Eye (tissue), 1 donor: ENCODE data around the gene TPRX2.
"Not testable (repeated sequence)": the region's sequence is repeated elsewhere in the genome, so short reads cannot be mapped to it uniquely, and the experiment has no call there.

ENCODE experiments used
- DNase-seq: peaks from one replicate; pipeline ENCODE4 v3.0.0-alpha.2; 2015

TPRX2 gene

GRCh38 chr19:47858646-47859285 is at the start of gene TPRX2:
Gene TPRX2 (plus strand): TSS chr19:47859235. CDS start chr19:47859247, 12 bp downstream.
- not testable (repeated sequence) for DNase-seq

- DNase-seq, result peak; percentile 88
Measured at GRCh38 chr19:47813304-47813994, 45.6 kb upstream of the TPRX2 start.

GRCh38 chr19:47813995-47814328 is 45.1 kb upstream of the TPRX2 start:
- DNase-seq, result no peak

- not testable (repeated sequence) for DNase-seq
Measured at GRCh38 chr19:47816270-47816669, 42.8 kb upstream of the TPRX2 start.

- not testable (repeated sequence) for DNase-seq
Measured at GRCh38 chr19:47818221-47818620, 40.8 kb upstream of the TPRX2 start.

GRCh38 chr19:47819858-47820257 is 39.2 kb upstream of the TPRX2 start:
- DNase-seq, result peak; percentile 91

- peak; percentile 38 for DNase-seq
Measured at GRCh38 chr19:47820410-47820809, 38.6 kb upstream of the TPRX2 start.

- peak; percentile 41 for DNase-seq
Measured at GRCh38 chr19:47821460-47822020, 37.5 kb upstream of the TPRX2 start, which contains the start of gene CRX. Gene CRX (plus strand): TSS chr19:47821937. CDS start chr19:47834444, 12,507 bp downstream.

GRCh38 chr19:47824396-47824795 is 34.6 kb upstream of the TPRX2 start:
- no peak for DNase-seq

GRCh38 chr19:47826800-47827199 is 32.2 kb upstream of the TPRX2 start:
- no peak for DNase-seq

GRCh38 chr19:47832723-47833122 is 26.3 kb upstream of the TPRX2 start:
- DNase-seq, result no peak

- no peak for DNase-seq
Measured at GRCh38 chr19:47836038-47836437, 23.0 kb upstream of the TPRX2 start.

- DNase-seq, result no peak
Measured at GRCh38 chr19:47839411-47839810, 19.6 kb upstream of the TPRX2 start.

GRCh38 chr19:47839913-47840312 is 19.1 kb upstream of the TPRX2 start:
- DNase-seq, result peak; percentile 59

- DNase-seq, result no peak
Measured at GRCh38 chr19:47842941-47843340, 16.1 kb upstream of the TPRX2 start.

GRCh38 chr19:47848425-47848822 is 10.6 kb upstream of the TPRX2 start:
- no peak for DNase-seq

- DNase-seq, result peak; percentile 81
Measured at GRCh38 chr19:47848823-47849473, 10.1 kb upstream of the TPRX2 start.

- DNase-seq, result no peak
Measured at GRCh38 chr19:47853003-47853402, 6.0 kb upstream of the TPRX2 start.

GRCh38 chr19:47854459-47854858 is 4.6 kb upstream of the TPRX2 start:
- DNase-seq, result no peak

GRCh38 chr19:47858231-47858630 is 804 bp upstream of the TPRX2 start:
- not testable (repeated sequence) for DNase-seq

GRCh38 chr19:47859838-47860237 is 803 bp downstream of the TPRX2 start:
- DNase-seq, result not testable (repeated sequence)

GRCh38 chr19:47860602-47861297 is 1.7 kb downstream of the TPRX2 start:
- no peak for DNase-seq

GRCh38 chr19:47861630-47862029 is 2.6 kb downstream of the TPRX2 start:
- DNase-seq, result no peak
